ENCODE results near the gene PRR13. TPM values are rescaled to one million over a fixed set of nuclear protein-coding genes. Genes with fewer than 3 reads are reported as not detected.
A peak's percentile ranks its signal among the peaks of the same experiment; 100 is the strongest.

The PRR13 gene
- total and polyA plus RNA-seq, 9 of the 15 experiments (the other 6 are each of a cell fraction or from before 2014, with no cell fraction given), result 117 to 835 (median 285) TPM

DNA sequence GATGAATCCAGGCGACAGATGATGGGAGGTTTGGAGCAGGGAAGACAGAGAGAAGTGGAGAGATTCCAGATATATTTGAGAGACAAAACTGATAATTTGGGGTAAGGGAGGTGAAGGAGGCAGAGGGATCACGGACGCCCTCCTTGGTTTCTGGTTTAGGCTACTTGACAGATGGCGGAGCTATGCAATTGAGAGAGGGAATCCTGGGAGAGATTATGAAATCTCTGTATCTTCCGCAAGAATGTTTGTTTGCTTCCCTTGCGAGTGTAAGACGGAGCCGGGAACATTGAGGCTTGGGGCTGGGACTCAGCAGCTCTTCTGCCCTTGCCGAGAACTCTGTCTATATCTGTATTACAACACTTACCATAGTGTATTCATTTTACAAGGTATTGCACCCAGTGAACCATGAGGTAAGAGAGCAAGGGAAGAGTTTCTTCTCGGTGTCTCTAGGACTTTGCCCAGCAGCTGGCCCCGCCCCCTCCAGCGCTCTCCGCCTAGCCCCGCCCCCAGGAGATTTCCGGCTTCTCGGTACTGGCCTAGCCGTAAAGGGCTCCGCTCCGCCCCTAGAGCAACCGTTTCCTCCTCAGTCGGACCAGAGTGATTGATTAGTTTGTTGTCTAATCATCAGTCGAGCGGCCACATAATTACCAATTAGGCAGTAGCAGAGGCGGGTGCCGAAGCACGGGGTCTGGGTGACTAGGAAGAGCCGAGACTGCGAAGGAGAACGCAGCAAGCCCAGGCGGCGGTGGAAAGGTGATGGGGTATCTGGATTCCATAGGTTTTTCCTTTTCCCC lies at the start of gene PRR13 (continued):
- TF ChIP-seq MTA3 (IDR thresholded peaks at IDR 0.05; ENCODE audit: borderline replicate concordance) (0 out of 2 replicates have a peak, but pooled peaks have one; percentile 8), TAF7 (tag; IDR thresholded peaks at IDR 0.05) (peak; percentile 87), ZNF24 (IDR thresholded peaks at IDR 0.05) (no peak), POLR2H (tag; IDR thresholded peaks at IDR 0.05; ENCODE audit: low read depth) (peak; percentile 96), POLR2B (IDR thresholded peaks at IDR 0.05; ENCODE audit: low read depth, partially characterized antibody) (peak; percentile 95), JUN (IDR thresholded peaks at IDR 0.05; ENCODE audit: borderline replicate concordance, low read depth, low read length) (0 out of 2 replicates have a peak, but pooled peaks have one; percentile 10), JUN (CRISPR knock-in tag; IDR thresholded peaks at IDR 0.05; ENCODE audit: borderline replicate concordance) (no peak), ELF1 (tag; IDR thresholded peaks at IDR 0.05) (peak; percentile 89), MECOM (CRISPR knock-in tag; IDR thresholded peaks at IDR 0.05) (no peak), PHF21A (IDR thresholded peaks at IDR 0.05; ENCODE audit: borderline replicate concordance, low read depth) (no peak; the same call in 1 of the 2 replicates), ELF4 (CRISPR knock-in tag; IDR thresholded peaks at IDR 0.05) (0 out of 2 replicates have a peak, but pooled peaks have one; percentile 20), ZBTB9 (CRISPR knock-in tag; IDR thresholded peaks at IDR 0.05) (peak; percentile 43; the same call in 1 of the 2 replicates), ZKSCAN1 (IDR thresholded peaks at IDR 0.05; ENCODE audit: low read depth, low read length) (no peak), EHMT2 (IDR thresholded peaks at IDR 0.05) (peak; percentile 73), ZNF354B (CRISPR knock-in tag; IDR thresholded peaks at IDR 0.05) (no peak), ZNF707 (CRISPR knock-in tag; conservative IDR thresholded peaks at IDR 0.05) (no peak), SMC3 (conservative IDR thresholded peaks at IDR 0.05; ENCODE audit: insufficient read depth, low read depth, low read length) (no peak)
- TF ChIP-seq, protein P1, sequence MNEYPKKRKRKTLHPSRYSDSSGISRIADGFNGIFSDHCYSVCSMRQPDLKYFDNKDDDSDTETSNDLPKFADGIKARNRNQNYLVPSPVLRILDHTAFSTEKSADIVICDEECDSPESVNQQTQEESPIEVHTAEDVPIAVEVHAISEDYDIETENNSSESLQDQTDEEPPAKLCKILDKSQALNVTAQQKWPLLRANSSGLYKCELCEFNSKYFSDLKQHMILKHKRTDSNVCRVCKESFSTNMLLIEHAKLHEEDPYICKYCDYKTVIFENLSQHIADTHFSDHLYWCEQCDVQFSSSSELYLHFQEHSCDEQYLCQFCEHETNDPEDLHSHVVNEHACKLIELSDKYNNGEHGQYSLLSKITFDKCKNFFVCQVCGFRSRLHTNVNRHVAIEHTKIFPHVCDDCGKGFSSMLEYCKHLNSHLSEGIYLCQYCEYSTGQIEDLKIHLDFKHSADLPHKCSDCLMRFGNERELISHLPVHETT (CRISPR knock-in tag; conservative IDR thresholded peaks at IDR 0.05 in 1 of 2, IDR thresholded peaks at IDR 0.05 in 1 of 2), result peak in 1 of 2 experiments; percentile 70; a peak in 1 of 4 replicates
- TF ChIP-seq, protein P2, sequence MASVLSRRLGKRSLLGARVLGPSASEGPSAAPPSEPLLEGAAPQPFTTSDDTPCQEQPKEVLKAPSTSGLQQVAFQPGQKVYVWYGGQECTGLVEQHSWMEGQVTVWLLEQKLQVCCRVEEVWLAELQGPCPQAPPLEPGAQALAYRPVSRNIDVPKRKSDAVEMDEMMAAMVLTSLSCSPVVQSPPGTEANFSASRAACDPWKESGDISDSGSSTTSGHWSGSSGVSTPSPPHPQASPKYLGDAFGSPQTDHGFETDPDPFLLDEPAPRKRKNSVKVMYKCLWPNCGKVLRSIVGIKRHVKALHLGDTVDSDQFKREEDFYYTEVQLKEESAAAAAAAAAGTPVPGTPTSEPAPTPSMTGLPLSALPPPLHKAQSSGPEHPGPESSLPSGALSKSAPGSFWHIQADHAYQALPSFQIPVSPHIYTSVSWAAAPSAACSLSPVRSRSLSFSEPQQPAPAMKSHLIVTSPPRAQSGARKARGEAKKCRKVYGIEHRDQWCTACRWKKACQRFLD (CRISPR knock-in tag; IDR thresholded peaks at IDR 0.05), result no peak; the same call in 1 of the 2 replicates
- TF ChIP-seq, protein P3, sequence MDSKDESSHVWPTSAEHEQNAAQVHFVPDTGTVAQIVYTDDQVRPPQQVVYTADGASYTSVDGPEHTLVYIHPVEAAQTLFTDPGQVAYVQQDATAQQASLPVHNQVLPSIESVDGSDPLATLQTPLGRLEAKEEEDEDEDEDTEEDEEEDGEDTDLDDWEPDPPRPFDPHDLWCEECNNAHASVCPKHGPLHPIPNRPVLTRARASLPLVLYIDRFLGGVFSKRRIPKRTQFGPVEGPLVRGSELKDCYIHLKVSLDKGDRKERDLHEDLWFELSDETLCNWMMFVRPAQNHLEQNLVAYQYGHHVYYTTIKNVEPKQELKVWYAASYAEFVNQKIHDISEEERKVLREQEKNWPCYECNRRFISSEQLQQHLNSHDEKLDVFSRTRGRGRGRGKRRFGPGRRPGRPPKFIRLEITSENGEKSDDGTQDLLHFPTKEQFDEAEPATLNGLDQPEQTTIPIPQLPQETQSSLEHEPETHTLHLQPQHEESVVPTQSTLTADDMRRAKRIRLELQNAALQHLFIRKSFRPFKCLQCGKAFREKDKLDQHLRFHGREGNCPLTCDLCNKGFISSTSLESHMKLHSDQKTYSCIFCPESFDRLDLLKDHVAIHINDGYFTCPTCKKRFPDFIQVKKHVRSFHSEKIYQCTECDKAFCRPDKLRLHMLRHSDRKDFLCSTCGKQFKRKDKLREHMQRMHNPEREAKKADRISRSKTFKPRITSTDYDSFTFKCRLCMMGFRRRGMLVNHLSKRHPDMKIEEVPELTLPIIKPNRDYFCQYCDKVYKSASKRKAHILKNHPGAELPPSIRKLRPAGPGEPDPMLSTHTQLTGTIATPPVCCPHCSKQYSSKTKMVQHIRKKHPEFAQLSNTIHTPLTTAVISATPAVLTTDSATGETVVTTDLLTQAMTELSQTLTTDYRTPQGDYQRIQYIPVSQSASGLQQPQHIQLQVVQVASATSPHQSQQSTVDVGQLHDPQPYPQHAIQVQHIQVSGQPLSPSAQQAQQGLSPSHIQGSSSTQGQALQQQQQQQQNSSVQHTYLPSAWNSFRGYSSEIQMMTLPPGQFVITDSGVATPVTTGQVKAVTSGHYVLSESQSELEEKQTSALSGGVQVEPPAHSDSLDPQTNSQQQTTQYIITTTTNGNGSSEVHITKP (IDR thresholded peaks at IDR 0.05; ENCODE audit: partially characterized antibody), result peak; percentile 61

Measured in K562 (cell line).